D341Med (cell line): Measurements from ENCODE around the gene PERCC1.

Source experiments
- DNase-seq: peaks from one replicate; pipeline ENCODE4 v3.0.0; 2012; ENCODE audit warnings: low spot score

Gene PERCC1

DNA sequence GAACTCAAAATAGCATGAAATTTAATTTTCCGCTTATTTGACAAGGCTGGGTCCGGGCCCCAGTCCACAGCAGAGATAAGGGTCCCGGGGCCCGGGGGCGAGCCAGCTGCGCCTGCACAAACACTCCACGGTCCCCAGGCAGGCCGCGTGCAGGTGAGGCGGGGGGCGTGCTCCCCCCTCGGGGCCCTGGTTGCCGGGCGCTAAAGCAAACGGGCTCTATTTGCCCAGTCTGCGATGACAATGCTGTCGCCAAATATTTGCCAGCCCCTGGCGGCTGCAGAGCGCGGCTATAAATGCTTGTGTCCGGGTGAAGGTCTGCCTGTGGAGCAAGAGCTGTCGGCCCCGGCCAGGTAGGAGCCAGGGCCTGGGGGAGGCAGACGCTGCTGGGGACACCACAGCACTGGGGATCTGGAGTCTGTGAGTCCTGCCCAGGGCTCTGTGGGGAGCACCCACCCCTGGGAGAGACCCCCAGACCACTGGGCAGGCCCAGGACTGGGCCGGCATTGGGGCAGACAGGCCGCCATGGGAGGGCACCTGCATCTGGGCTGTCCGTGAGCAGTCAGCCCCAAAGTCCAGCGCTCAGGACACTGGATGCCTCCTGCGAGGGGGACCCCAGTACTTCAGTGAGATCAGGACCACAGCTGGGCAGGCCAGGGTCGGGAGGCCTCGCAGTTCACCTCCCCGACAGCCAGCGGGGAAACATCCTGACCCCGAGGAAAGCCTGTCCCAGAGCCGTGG lies at the start of gene PERCC1:
TSS of gene PERCC1 (plus strand) at position 320 of the 738 bp plus-strand sequence. CDS start 1,516 bp downstream, outside the sequence.
- DNase-seq, result no peak

GRCh38 chr16:1381612-1382406 lies 49.1 kb upstream of the PERCC1 start:
- DNase-seq, result no peak

- no peak for DNase-seq
Observed at GRCh38 chr16:1383556-1383955, 47.3 kb upstream of the PERCC1 start.

DNA sequence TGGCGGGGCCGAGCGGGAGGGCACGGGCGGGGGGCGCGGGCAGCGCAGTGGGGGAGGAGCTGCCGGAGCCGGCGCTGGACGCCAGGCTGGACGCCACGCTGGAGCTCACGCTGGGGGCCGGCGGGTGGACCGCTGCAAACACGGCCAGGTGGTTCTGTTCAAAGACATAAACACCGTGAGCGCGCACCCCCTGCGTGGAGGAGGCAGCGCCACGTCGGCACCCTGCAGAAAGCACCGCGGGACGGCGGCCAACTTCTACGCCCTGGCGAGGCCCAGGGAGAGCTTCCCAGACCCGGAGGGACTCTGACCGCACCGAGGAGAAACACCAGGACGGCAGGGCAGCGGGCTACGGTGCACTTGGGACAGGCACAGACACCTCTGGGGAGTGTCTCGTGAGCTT lies 45.6 kb upstream of the PERCC1 start:
- DNase-seq, result no peak

- no peak for DNase-seq
Observed at GRCh38 chr16:1387331-1387730, 43.5 kb upstream of the PERCC1 start.

DNA sequence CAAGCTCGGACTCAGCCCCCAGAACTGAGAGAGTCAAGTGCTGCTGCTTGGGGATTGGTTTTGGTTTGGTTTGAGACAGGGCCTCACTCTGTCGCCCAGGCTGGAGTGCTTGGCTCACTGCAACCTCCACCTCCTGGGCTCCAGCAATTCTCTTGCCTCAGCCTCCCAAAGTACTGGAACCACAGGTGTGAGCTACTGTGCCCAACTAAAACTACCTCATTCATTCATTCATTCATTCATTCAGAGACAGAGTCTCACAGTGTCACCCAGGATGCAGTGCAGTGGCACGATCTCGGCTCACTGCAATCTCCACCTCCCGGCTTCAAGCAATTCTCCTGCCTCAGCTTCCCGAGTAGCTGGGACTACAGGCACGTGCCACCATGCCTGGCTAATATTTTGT lies 41.1 kb upstream of the PERCC1 start:
- DNase-seq, result no peak

DNA sequence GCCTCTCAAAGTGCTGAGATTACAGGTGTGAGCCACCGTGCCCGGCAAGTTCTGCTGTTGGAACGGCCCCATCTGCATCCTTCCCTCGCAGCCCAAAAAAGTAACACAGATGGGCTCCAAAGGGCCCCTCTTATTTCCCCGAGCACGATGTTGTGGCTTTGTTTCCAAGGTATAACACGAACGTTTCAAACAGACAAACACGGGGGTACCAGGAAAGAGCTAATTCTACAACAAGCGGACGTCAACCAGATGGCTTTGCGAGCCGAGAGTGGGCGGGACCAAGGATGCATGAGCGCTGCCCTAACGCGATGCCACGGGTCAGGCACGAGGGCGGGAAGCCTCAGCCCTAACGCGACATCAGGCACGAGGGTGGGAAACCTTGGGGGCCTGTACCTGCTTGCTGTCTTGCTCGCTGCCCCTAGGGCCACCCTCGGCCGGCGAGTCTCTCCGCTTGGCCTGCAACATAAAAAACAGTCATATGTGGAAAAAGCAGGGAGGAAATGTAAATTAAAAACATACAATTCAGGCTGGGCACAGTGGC lies 40.6 kb upstream of the PERCC1 start:
- no peak for DNase-seq

GRCh38 chr16:1392826-1393225 lies 38.1 kb upstream of the PERCC1 start:
- no peak for DNase-seq

- DNase-seq, result no peak
Observed at GRCh38 chr16:1393613-1394176, 37.2 kb upstream of the PERCC1 start.

DNA sequence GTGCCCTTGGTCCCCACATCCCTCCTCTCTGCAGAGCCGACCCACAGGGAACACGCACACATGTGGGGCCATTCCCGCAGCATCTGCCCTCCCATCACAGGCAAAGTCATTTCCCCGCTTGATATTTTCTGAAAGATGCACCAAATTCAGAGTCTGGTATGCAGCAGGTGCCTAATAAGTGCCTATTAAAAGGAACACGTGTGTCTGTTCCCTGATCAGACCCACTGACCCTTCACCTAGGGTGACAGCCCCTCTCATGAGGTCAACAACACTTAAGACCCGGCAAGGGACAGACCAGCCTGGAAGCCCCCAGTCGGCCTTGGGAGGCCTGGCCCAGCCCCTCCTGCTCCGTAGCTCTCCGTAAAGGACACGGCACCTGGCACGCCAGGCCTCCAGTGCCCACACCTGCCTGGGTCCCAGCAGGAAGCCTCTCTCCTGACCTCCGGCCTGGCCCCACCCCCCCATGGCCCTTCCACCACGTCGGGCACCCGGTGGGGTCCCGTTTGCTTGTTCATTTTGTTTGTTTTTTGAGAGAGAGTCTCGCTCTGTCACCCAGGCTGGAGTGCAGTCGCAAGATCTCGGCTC lies 36.4 kb upstream of the PERCC1 start:
- DNase-seq, result no peak

DNA sequence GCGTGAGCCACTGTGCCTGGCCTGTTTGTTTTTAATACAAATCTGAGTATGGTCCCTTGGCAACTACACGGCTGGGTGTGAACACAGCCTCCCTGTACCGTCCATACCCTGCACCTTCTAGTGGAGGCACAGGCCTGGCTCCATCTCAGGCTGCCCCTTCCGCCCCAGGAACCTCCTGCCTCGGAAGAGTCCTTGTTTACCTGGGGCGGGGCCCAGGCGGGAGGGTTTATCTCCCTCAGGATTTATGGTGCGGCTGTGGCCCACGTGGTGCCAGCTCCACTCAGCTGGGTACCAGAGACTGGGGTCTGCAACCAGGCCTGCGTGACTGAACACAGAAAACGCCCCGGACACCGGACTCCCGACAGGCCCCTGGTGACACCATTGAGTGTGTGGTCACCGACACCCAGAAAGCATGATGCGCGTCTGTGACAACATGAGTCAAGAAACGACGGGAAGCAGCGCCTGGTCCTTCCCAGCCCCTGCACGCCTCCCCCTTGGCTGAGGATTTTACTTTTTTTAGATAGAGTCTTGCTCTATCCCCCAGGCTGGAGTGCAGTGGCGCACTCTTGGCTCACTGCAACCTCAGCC lies 35.3 kb upstream of the PERCC1 start:
- no peak for DNase-seq

DNA sequence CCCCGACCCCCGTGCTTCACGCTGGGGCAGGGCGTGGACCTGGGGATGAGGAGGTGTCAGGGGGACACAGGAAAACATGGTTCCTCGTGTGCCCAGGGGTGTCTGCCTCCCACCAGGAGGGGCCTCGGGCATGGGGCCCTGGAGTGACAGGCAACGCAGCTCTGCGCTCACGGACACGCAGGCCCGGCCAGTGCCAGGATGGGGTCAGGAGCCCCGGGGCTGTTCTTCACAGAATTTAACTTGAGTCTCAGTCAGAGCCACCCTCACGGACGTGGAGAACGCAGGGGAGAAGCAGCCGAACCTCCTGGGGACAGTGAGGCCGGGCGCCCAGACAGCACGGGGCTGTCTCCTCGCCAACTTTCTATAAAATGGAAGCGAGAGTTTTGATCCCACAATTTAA lies 33.1 kb upstream of the PERCC1 start:
- DNase-seq, result peak; percentile 22

DNA sequence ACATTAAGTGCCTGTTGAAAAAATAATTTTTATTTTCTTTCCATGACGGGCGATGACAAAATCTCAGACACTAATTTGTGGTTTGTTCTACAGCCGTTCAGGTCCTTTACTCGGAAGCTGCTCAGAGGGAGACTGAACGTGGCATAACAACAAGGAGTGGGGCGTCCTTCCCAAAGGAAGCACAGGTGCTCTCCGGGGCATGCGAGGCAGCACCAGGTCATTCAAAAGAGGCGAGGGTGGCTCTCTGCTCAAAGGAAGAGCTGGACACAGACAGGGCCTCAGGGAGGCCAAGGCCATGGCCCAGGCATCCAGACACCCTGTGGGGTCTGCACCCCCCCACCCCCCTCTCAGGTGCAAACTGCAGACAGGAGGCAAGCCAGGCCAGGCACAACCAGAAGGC lies 32.5 kb upstream of the PERCC1 start:
- DNase-seq, result no peak

DNA sequence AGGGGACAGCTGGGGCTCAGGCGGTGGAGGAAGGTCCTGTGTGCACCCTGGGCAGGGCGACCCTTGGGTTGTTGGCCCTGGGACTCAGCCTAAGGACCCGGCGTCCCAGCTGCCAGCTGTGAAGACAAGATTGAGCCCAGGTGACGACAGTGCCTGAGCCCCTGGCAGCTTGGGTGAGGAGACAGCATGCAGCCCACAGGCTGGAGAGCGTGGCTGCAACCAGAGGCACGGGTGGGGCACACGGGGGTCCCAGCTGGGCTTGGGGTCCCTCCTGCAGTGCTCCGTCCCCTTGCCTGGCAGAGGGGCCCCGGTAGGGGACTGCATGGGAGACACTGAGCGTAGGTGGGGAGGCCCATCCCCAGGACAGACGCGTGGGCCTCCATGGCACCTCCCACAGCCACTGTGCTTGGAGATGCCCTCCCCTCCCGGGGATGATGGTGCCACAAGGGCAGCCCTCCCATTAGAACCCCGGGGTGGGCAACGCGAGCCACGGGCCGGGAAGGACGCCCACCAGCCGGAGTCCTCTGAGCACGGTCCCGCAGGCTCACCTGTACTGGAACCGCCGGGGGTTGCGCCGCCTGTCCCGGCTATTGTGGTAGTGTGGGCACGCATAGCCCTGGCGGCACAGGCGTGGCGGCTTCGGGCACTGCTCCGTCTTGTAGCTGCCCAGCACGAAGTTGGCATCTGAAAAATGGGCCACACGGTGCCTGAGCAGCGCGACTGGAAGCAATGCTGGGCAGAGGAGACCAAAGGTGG lies 31.9 kb upstream of the PERCC1 start:
- peak; percentile 12 for DNase-seq

GRCh38 chr16:1401061-1401757 lies 29.7 kb upstream of the PERCC1 start:
- DNase-seq, result no peak

- DNase-seq, result no peak
Observed at GRCh38 chr16:1401758-1402154, 29.1 kb upstream of the PERCC1 start.

DNA sequence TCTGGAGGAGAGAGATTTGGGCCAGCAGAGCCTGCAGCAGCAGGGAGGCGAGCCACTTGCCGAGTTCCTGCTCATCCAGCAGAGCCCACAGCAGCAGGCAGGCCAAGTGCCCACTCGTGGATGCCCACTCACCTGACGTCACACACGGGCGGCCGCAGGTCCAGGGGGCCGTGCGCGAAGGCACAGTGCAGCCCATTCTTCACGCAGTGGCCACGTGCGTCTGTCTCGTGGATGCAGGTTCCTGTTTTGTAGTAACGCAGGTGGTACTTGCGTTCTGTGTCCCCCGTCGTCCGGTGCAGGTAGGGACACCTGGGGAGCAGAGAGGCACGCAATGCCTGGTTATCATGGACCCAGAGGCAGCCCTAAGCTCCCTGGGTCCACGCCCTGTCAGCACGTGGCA lies 27.8 kb upstream of the PERCC1 start:
- DNase-seq, result no peak

- DNase-seq, result no peak
Observed at GRCh38 chr16:1403733-1404132, 27.1 kb upstream of the PERCC1 start.

DNA sequence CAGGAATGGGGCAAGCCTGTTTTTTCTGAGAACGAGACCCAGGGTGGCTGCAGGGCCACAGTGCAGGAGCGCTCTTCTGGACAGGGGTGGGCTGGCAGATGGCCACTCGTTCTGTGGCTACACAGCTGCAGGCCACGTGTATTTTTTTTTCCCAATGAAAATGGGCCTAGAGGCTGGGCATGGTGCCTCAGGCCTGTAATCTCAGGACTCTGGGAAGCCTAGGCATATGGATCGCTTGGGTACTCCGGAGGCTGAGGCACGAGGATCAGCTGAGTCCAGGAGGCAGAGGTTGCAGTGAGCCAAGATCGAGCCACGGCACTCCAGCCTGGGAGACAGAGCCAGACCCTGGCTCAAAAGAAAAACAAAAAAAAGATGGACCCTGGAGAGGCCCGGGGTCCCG lies 23.1 kb upstream of the PERCC1 start:
- DNase-seq, result peak; percentile 28

DNA sequence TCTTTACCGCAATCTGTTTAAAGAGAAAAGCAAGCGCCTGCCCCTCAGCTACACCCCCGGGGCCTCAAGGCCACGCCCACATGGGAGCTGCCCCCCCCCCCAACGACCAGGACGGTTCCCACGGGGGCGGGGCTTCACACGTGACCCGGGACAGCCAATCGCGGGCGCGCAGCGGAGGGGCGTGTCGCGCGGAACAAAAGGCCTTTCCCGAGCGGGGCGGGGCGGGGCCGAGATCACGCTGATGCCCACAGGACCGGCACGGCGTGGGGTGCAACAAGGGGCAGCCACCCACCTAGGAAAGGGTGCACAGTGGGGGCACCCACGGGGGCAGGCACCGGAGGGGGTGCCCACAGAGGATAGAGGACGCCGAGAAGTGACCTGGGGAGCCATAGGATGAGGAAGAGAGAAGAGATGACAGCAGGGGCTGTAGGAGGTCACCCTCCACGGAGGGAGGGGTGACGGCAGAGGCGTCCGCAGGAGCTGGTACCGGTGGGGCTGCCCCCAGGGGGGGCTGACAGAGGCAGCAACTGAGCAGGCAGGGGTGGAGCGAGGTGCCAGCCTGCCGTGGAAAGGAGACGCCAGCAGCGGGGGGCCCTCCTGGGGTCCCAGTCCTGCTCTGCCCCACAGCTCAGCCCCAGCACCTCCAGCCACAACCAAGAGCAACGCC lies 22.6 kb upstream of the PERCC1 start:
- DNase-seq, result peak; percentile 96
